ENCODE results near the gene FAM107B. TPM values are rescaled to one million over a fixed set of nuclear protein-coding genes. Genes with fewer than 3 reads are reported as not detected.
A peak's percentile ranks its signal among the peaks of the same experiment; 100 is the strongest.

FAM107B gene
- total and polyA plus RNA-seq, 2 donors (not counting 3 experiments of a cell fraction or from before 2014, with no cell fraction given), result 39.2 to 176 TPM

DNA sequence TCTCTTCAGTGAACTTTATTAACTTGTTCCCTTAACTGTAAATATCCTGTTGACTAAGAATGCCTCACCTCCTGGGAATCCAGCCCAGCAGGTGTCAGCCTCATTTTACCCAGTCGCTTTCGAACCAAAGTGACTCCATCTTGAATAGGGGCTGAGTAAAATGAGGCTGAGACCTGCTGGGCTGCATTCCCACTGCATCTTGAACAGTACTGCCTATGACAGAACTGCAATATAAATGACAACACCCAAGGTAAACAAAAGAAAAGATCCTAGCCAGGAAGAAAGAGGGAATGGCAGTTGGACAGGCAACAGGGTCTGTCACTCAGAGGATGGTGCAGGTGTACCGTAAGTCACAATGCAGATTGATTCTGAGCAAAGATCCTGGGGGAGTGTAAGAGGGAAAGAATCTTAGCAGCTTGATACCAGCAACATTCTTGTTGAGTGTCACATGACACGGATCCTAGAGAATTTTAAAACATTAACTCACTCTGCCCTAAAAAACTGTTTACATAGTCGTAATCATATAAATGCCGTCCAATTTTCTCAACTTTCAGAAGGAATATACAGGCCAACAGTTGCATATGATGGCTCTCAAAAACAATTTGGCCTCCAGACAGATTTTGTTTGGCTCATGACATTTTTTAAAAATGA is 4.4 kb upstream of the FAM107B start:
- POLR2A ChIA-PET, result no interaction called here
- Histone ChIP-seq H3K27me3 (ENCODE audit: control insufficient read depth in 2 of 2, insufficient read depth in 2 of 2, low read length in 2 of 2) (no peaks in the 10 kb centered on the region), H3K36me3 (ENCODE audit: control insufficient read depth in 2 of 2, extremely low read depth in 1 of 2, insufficient read depth in 2 of 2, low read length in 2 of 2) (no peaks in the 10 kb centered on the region), H3K9ac (replicated peaks; ENCODE audit: extremely low read depth, insufficient read depth, low read length) (no peak overlapping the region), H3K9me1 (replicated peaks; ENCODE audit: control insufficient read depth, extremely low read depth, insufficient read depth, low read length) (no peaks in the 10 kb centered on the region), H2AFZ (ENCODE audit: low read depth, low read length) (peak overlapping the region; percentile 47), H3K4me1 (ENCODE audit: control insufficient read depth, extremely low read depth, insufficient read depth, low read length) (peaks cover 39% of the 10 kb centered on the region), H3K4me2 (ENCODE audit: insufficient read depth, low read length) (no peak overlapping the region), H4K20me1 (replicated peaks; ENCODE audit: control insufficient read depth, extremely low read depth, insufficient read depth, low read length) (no peaks in the 10 kb centered on the region), H3K27ac (ENCODE audit: insufficient read depth, low read depth, low read length) (peak overlapping the region; percentile 32), H3K79me2 (ENCODE audit: control insufficient read depth, insufficient read depth, low read length) (no peaks in the 10 kb centered on the region), H3K9me3 (replicated peaks; ENCODE audit: control insufficient read depth, insufficient read depth, low read length) (no peaks in the 10 kb centered on the region), H3K4me3 (replicated peaks in 1 of 3; ENCODE audit: insufficient read depth in 1 of 3, low read depth in 1 of 3, low read length in 3 of 3) (no peak overlapping the region)
- BruUV-seq (replicated peaks), result no TSS peak
- TF ChIP-seq FOS (IDR thresholded peaks at IDR 0.05; ENCODE audit: borderline replicate concordance, insufficient read depth, low read length) (no peak), MYC (IDR thresholded peaks at IDR 0.05; ENCODE audit: low read depth, low read length) (no peak), GATA2 (IDR thresholded peaks at IDR 0.05; ENCODE audit: insufficient read depth, insufficient read length, low read depth, low read length) (peak; percentile 30)
- dilution Hi-C loops (cut with MboI; ENCODE audit: extremely low pct_ligation_motif_present, low sequenced_read_pairs) (no loop called here), intact Hi-C loops (cut with micrococcal nuclease) (no loop called here)
- CTCF ChIA-PET, result no interaction called here
- DNase-seq (ENCODE audit: low read depth, low spot score), result no peak
- FAIRE-seq, result peak; percentile 46

DNA sequence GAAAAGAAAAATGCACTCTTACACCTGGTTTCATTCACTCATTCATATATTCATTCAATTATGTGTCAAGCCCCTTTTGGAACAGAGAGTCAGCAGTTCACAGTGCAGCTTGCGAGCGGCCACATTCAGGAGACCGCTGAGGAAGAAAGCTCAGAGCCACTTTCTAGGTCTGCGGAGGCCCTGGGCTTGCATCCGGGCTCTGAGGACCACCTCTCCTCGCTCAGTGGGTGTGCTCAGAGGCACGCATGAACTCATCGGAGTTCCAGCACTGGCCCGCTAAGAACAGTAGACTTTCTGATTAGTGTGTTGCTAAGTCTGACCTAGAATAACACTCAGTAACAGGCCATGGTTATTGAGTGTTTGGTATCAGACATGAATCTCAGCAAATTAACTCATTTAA is 1.8 kb upstream of the FAM107B start:
- intact Hi-C loops (cut with micrococcal nuclease), result no loop called here
- no TSS peak for BruUV-seq (replicated peaks)

More for the DNA sequence above, 1.8 kb upstream of the FAM107B start:
- Histone ChIP-seq H3K4me2 (ENCODE audit: insufficient read depth, low read length) (no peak overlapping the region), H3K4me1 (ENCODE audit: control insufficient read depth, extremely low read depth, insufficient read depth, low read length) (peaks cover 22% of the 10 kb centered on the region), H3K79me2 (ENCODE audit: control insufficient read depth, insufficient read depth, low read length) (no peaks in the 10 kb centered on the region), H4K20me1 (replicated peaks; ENCODE audit: control insufficient read depth, extremely low read depth, insufficient read depth, low read length) (no peaks in the 10 kb centered on the region), H3K27me3 (ENCODE audit: control insufficient read depth in 2 of 2, insufficient read depth in 2 of 2, low read length in 2 of 2) (no peaks in the 10 kb centered on the region), H3K36me3 (ENCODE audit: control insufficient read depth in 2 of 2, extremely low read depth in 1 of 2, insufficient read depth in 2 of 2, low read length in 2 of 2) (no peaks in the 10 kb centered on the region), H3K9ac (replicated peaks; ENCODE audit: extremely low read depth, insufficient read depth, low read length) (no peak overlapping the region), H3K27ac (ENCODE audit: insufficient read depth, low read depth, low read length) (no peak overlapping the region), H2AFZ (ENCODE audit: low read depth, low read length) (no peak overlapping the region), H3K9me1 (replicated peaks; ENCODE audit: control insufficient read depth, extremely low read depth, insufficient read depth, low read length) (no peaks in the 10 kb centered on the region), H3K9me3 (replicated peaks; ENCODE audit: control insufficient read depth, insufficient read depth, low read length) (no peaks in the 10 kb centered on the region), H3K4me3 (replicated peaks in 1 of 3; ENCODE audit: insufficient read depth in 1 of 3, low read depth in 1 of 3, low read length in 3 of 3) (no peak overlapping the region)
- CTCF ChIA-PET, result interaction anchor here (1.0 kb wide), 1 partner anchor 46 kb away, joined by 3 read pairs; no protein-coding TSS in a partner anchor
- no peak for FAIRE-seq
- TF ChIP-seq JUN (IDR thresholded peaks at IDR 0.05; ENCODE audit: borderline replicate concordance, insufficient read depth, insufficient read length, low read depth) (no peak), FOS (IDR thresholded peaks at IDR 0.05; ENCODE audit: borderline replicate concordance, insufficient read depth, low read length) (no peak)
- DNase-seq (ENCODE audit: low read depth, low spot score), result no peak
- dilution Hi-C loops (cut with MboI; ENCODE audit: extremely low pct_ligation_motif_present, low sequenced_read_pairs), result no loop called here
- POLR2A ChIA-PET, result no interaction called here

Data from endothelial cell of umbilical vein (primary cell).